ENCODE measurements around the gene PDRG1.

GRCh38 chr20:31924561-31924960 is 27.3 kb downstream of the PDRG1 start:
- TF ChIP-seq CTCF (IDR thresholded peaks at IDR 0.05; ENCODE audit: borderline replicate concordance, extremely low read depth, low read length, poor library complexity, severe bottlenecking) (no peak), EZH2 (IDR thresholded peaks at IDR 0.05; ENCODE audit: borderline replicate concordance, low read depth, low read length, severe bottlenecking) (no peak)
